Medulla oblongata (tissue), 1 donor: ENCODE measurements around the gene COPS4.
"Not testable (repeated sequence)": the region's sequence is repeated elsewhere in the genome, so short reads cannot be mapped to it uniquely, and the experiment has no call there.

Experiments
- DNase-seq: peaks from one replicate; pipeline ENCODE4 v3.0.0-alpha.2; 2015; ENCODE audit errors: extremely low spot score

COPS4 gene

DNA sequence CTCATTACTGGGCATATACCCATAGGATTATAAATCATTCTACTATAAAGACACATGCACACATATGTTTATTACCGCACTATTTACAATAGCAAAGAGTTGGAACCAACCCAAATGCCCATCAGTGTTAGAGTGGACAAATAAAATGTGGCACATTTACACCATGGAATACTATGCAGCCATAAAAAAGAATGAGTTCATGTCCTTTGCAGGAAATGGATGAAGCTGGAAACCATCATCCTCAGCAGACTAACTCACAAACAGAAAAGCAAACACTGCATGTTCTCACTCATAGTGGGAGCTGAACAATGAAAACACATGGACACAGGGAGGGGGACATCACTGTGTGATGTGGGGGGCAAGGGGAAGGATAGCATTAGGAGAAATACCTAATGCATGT lies 11.4 kb upstream of the COPS4 start:
- not testable (repeated sequence) for DNase-seq

DNA sequence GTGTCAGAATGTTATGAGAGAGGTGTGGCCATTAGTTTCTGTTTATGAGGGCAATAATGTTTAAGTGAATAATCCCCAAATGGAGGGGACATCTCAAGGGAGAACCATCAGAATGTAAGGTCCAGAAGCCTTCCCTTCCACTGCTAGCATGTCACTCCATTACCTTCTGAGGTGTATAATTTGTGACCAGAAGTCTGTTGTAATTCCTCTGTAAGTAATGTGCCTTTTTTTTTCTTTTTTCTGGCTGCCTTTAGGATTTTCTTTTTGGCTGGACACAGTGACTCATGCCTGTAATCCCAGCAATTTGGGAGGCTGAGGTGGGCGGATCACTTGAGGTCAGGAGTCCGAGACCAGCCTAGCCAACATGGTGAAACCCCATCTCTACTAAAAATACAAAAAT lies 10.8 kb upstream of the COPS4 start:
- DNase-seq = no peak

DNA sequence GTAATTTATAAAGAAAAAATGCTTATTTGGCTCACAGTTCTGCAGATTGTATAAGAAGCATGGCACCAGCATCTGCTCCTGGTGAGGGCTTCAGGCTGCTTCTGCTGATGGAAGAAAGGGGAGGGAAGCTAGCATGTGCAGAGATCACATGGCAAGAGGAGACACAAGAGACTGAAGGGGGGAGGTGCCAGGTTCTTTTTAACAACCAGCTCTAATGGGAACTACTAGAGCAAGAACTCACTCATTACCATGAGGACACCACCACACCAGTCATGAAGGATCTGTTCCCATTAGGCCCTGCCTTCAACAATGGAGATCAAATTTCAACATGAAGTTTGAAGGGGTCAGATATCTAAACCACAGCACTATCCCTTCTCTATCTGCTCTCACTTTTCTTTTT lies 9.4 kb upstream of the COPS4 start:
- no peak for DNase-seq

GRCh38 chr4:83028976-83029375 lies 6.0 kb upstream of the COPS4 start:
- no peak for DNase-seq

DNA sequence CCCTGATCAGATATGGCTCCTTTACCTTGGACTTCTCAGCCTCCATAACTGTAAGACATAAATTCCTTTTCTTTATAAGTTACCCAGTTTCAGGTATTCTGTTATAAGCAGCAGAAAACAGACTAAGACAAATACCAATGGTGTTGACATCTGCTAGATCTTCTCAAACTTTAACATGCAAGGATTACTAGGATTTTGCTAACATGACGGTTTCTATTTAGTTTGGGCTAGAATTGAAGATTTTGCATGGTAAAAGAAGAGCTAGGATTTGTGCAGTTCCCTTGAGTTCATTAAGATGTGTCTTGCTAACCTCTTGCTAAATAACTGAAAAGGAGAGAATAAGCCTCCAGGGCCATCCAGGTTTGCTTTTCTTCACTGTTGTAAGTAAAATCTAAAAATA lies 5.3 kb upstream of the COPS4 start:
- no peak for DNase-seq

GRCh38 chr4:83036991-83037665 lies 2.1 kb downstream of the COPS4 start:
- DNase-seq = peak; percentile 9

DNA sequence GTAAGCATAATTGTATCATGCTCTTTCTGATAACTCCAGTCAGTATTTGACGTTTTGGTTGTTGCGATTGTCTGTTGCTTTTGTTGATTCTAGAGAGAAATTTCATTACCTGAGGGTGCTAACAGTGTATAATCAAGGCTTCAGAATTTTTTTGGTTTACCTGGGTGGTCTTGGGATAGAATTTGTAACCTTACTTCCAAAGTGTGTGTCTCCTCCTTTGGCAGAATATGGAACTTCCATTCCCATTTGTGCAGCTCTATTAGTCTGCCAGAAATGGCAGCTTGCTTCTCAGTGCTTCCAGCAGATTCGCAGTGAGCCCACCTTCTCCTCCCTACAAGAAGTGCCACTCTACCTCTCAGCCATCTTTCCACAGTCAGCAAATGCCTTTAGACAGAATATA lies 5.3 kb downstream of the COPS4 start:
- no peak for DNase-seq

- not testable (repeated sequence) for DNase-seq
Measured at GRCh38 chr4:83043157-83043556, 8.2 kb downstream of the COPS4 start.

DNA sequence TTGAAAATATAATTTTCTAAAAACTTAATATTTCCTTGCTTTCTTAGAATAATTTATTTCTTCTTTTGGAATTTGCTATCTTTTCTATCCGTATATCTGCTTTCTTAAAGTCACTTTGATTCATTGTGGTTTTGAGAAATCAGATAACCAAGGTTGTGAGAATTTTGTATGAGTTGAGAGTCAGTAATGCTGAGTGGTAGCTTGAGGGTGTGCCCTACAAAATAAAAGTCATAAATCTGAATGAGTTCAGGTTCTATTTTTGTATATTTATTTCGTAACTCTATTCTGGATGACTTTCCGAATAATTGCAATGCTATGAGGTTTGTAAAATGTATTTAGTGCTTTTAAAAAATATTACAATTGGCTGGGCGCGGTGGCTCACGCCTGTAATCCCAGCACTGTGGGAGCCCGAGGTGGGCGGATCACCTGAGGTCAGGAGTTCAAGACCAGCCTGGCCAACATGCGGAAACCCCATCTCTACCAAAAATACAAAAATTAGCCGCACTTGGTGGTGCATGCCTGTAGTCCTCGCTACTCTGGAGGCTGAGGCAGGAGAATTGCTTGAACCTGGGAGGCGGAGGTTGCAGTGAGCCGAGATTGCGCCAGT lies 8.9 kb downstream of the COPS4 start:
- no peak for DNase-seq

GRCh38 chr4:83046693-83047473 lies 11.9 kb downstream of the COPS4 start:
- DNase-seq = no peak

DNA sequence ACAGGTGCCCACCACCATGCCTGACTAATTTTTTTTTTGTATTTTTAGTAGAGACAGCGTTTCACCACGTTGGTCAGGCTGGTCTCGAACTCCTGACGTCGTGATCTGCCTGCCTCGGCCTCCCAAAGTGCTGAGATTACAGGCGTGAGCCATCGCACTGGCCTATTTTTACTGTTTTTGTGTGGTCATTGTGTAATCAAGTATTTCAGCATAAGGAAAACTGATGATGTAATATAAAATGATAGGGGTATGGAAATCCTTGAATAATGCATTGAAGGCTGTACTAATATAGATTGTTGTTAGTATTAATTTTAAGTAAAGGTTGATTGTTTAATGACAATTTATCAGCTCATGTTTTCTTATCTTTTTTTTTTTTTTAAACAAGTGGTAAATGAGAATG lies 13.8 kb downstream of the COPS4 start:
- DNase-seq = not testable (repeated sequence)

- DNase-seq = no peak
Measured at GRCh38 chr4:83054928-83055327, 19.9 kb downstream of the COPS4 start.

DNA sequence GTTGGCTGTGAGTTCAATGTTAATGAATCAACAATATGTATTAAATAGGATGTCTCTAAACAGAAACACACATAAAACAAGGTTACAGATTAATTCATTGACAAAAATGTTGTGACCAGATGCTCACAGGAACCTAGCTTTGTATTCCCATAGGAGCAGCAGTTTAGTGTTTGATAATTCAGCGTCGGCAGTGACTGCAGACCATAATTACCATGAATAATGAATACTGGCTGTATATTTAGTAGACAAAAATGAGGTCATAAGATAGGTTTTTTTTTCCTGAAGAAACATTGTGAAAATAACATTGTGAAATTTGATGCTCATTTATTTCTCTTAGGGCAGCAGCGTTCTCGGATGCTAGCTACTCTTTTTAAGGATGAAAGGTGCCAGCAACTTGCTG lies 27.8 kb downstream of the COPS4 start:
- no peak for DNase-seq

- DNase-seq = no peak
Measured at GRCh38 chr4:83065266-83065665, 30.3 kb downstream of the COPS4 start.

DNA sequence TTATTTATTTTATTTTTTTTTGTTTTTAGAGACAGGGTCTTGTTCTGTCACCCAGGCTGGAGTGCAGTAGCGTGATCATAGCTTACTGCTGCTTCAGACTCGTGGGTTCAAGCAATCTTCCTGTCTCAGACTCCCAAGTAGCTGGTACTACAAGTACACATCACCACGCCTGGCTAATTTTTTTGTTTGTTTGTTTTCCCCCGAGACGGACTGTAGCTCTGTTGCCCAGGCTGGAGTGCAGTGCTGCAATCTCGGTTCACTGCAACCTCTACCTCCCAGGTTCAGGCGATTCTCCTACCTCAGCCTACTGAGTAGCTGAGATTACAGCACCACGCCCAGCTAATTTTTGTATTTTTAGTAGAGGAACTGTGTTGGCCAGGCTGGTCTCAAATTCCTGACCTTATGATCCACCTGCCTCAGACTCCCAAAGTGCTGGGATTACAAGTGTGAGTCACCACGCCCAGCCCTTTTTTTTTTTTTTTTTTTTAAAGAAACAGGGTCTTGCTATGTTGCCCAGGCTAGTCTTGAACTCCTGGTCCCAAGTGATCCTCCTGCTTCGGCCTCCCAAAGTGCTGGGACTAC lies 32.2 kb downstream of the COPS4 start:
- no peak for DNase-seq

- DNase-seq = no peak
Measured at GRCh38 chr4:83071116-83071515, 36.1 kb downstream of the COPS4 start.

- DNase-seq = peak; percentile 84
Measured at GRCh38 chr4:83074086-83074704, 39.2 kb downstream of the COPS4 start.

DNA sequence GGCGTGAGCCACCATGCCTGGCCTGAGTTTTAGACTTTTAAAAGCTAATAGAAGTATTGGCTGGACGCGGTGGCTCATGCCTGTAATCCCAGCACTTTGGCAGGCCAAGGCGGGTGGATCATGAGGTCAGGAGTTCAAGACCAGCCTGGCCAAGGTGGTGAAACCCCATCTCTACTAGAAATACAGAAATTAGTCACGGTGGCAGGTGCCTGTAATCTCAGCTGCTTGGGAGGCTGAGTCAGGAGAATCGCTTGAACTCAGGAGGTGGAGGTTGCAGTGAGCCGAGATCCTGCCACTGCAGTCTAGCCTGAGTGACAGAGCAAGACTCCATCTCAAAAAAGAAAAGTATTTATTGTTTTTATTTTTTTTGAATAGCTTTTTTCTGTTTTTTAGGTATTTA lies 39.8 kb downstream of the COPS4 start:
- DNase-seq = not testable (repeated sequence)

DNA sequence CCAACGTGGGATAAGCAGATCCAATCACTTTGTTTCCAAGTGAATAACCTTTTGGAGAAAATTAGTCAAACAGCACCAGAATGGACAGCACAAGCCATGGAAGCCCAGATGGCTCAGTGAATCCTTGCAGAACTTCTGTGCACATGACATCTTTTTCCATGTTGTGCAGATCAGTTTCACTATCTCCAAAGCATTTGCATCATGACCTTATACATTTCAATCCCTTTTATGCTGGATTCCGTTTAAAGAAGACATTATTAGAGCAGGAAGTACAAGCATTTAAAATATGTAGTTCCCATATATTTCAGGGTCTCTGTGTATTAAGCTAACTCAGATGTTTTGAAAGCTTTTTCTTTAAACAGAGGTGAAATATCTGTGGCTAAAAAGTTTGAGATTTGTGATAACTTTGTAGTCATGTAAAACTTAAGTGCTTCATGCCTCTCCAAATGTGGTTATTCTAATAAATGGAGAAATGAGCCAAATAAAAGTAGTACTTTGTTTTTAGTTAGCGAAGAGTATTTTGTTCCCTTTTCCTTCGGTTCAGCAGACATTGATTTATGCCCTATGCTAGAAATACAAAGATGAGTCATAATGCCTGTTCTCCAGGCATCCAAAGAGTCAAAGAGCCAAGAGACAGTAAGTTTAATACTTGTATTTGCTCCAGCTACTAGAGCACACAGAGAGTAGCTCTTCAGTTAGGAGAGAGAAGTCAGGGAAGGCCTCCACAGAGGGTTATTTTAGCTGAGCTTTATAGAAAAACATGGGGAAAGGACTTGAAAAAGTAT lies 40.5 kb downstream of the COPS4 start:
- DNase-seq = no peak

DNA sequence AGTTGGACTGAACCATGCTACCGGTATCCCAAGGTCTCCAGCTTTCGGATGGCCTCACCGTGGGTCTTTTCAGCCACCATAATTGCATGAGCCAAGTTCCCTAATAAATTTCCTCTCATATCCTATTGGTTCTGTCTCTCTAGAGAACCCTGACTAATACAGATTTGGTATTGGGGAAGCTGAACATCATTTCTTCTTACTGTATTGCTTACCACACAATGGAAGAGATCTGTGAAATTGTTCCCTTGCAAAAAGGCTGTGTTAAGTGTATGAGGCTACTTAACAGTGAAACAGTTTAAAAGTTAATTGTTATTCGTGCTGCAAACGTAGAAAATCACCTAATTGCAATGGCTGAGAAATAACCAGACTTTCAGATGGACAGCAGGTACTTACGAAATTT lies 45.6 kb downstream of the COPS4 start:
- no peak for DNase-seq

DNA sequence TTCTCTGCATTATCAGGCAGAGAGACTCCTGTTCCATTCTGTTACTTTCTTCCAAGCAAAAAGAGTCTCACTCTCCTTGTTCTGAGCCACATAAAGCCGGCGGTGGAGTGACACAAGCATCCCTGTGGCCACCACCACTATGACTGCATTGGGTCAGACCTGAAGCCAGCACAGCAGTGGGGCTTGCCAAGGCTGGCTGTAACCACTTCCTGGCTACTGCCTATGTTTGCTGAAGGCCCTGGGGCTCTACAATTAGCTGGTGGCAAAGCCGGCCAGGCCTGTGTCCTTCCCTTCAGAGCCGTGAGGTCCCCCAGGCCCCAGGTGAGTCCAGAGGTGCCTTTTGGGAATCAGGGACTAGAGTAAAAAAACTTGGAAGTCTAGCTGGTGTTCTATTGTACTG lies 47.8 kb downstream of the COPS4 start:
- no peak for DNase-seq
